Esophagus squamous epithelium (tissue), 5 donors: ENCODE measurements around the gene MED13L. TPM values are rescaled to one million over a fixed set of nuclear protein-coding genes. Genes with fewer than 3 reads are reported as not detected.

Source experiments
- DNase-seq: peaks from one replicate; lab custom pipeline; 2025; lab: John Stamatoyannopoulos, UW
- H3K27ac ChIP-seq, 4 donors: fragments of 200-600 bp; sonication (generic); one replicate each; pipeline ENCODE4 v1.5.1; 2016 to 2019; ENCODE audit warnings: mild to moderate bottlenecking in 1 of 4
- H3K27me3 ChIP-seq, 4 donors: fragments of 200-600 bp; sonication (generic); 1 replicate in 3 of 4; 2 replicates in 1 of 4; pipeline versions ENCODE4 v1.5.1 to v1.6.0; 2017 to 2021; ENCODE audit warnings: antibody characterized with exemption in 1 of 4
- H3K36me3 ChIP-seq, 3 donors: fragments of 200-600 bp; sonication (generic); one replicate each; pipeline ENCODE4 v1.5.1; 2016 to 2019
- H3K4me1 ChIP-seq, 3 donors: fragments of 200-600 bp; sonication (generic); one replicate each; pipeline ENCODE4 v1.5.1; 2017 to 2019
- H3K4me3 ChIP-seq, 4 donors: fragments of 200-600 bp; sonication (generic); 1 replicate in 3 of 4; 2 replicates in 1 of 4; pipeline ENCODE4 v1.5.1; 2016 to 2019; ENCODE audit warnings: mild to moderate bottlenecking in 2 of 4, moderate library complexity in 1 of 4
- H3K9me3 ChIP-seq, 3 donors: fragments of 200-600 bp; sonication (generic); one replicate each; pipeline ENCODE4 v1.5.1; 2016 to 2019
- POLR2A ChIP-seq, 4 donors: fragments of 450-650 bp; IDR thresholded peaks; one replicate each; pipeline ENCODE4 v1.6.1; 2017; ENCODE audit warnings: antibody characterized with exemption in 4 of 4, mild to moderate bottlenecking in 4 of 4, moderate library complexity in 3 of 4
- WGBS, 2 donors: methylation state at CpG; one replicate each; pipeline ENCODE4 v1.1.5; 2018; 5-methylcytosine and 5-hydroxymethylcytosine counted together
- intact Hi-C: fragments of 100-400 bp; cut with DNase I; formaldehyde crosslinking; loops from one replicate; pipeline ENCODE4 v1.15.0; 2022
- total RNA-seq, 4 donors: library from RNA; depleted of rRNA; stranded (reverse); fragments of >200 nt; gene quantifications; one replicate each; pipeline ENCODE4 v1.1.0, GENCODE V29; 2016
- TF ChIP-seq, protein P1 (sequence below), 6 experiments: fragments of 450-650 bp in 4 of 6; fragments of 200-600 bp in 2 of 6; sonication (generic) in 2 of 6; IDR thresholded peaks; one replicate each; pipeline ENCODE4 v1.5.1; 2016 to 2019; ENCODE audit warnings: antibody characterized with exemption in 6 of 6, mild to moderate bottlenecking in 4 of 6, moderate library complexity in 4 of 6
- donor health status: DM: yes; HTN: yes; CAD: no.

The MED13L gene
- total RNA-seq, 4 donors from 2014 or later, result 52.2 to 137 (median 62.1) TPM

DNA sequence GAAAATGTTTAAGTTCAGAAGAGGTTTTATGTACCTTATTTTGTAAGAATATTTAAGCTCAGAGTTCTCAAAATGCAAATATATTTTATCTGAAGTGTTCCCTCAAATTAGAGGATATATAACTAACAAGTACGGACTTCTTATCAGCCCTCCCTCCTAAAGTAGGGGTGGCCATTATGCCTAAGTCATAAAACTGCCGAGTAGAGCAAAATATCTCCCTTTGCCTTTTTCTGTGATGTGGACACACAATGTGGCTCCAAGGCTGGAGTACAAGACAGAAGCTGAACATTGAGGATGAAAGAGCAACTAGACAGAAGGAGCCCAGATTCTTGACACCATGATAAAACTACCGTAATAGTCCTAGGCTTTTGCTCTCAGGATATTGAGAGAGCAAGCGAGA, 120.9 kb downstream of the MED13L start:
- Histone ChIP-seq H3K27ac (no peak overlapping the region), H3K36me3 (no peaks in the 10 kb centered on the region), H3K27me3 (no peaks in the 10 kb centered on the region), H3K9me3 (no peaks in the 10 kb centered on the region), H3K4me1 (peaks cover 17 to 82% (median 37%) of the 10 kb centered on the region in 3 donors), H3K4me3 (no peak overlapping the region)
- TF ChIP-seq, protein P1, sequence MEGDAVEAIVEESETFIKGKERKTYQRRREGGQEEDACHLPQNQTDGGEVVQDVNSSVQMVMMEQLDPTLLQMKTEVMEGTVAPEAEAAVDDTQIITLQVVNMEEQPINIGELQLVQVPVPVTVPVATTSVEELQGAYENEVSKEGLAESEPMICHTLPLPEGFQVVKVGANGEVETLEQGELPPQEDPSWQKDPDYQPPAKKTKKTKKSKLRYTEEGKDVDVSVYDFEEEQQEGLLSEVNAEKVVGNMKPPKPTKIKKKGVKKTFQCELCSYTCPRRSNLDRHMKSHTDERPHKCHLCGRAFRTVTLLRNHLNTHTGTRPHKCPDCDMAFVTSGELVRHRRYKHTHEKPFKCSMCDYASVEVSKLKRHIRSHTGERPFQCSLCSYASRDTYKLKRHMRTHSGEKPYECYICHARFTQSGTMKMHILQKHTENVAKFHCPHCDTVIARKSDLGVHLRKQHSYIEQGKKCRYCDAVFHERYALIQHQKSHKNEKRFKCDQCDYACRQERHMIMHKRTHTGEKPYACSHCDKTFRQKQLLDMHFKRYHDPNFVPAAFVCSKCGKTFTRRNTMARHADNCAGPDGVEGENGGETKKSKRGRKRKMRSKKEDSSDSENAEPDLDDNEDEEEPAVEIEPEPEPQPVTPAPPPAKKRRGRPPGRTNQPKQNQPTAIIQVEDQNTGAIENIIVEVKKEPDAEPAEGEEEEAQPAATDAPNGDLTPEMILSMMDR (IDR thresholded peaks at IDR 0.05), result no peak
- TF ChIP-seq POLR2A (IDR thresholded peaks at IDR 0.05), result no peak
- WGBS, 2 donors, result 86 to 97% methylated on average over 4 of the region's 4 CpGs
- DNase-seq, result no peak
- intact Hi-C loops, result no loop called here

DNA sequence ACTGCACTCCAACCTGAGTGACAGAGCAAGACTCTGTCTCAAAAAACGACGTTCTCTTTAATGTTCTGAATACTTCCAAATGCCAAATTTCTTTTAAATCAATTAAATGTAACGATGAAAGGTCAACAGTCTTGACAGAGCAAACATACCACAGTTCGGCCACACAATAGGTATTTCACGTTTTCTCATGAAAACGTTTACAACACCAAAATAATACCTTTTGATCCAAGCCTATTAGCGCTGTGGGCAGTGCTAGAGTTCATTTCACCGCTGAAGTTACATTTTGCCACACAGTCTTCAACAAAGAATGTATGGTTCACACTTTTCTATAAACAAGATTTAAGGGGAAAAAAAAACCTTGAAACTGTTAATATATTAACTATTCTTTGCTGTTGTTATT, 122.1 kb downstream of the MED13L start:
- 81 to 87% methylated on average over 8 of the region's 8 CpGs for WGBS, 2 donors
- intact Hi-C loops, result no loop called here
- DNase-seq, result no peak
- Histone ChIP-seq H3K4me1 (peaks cover 14 to 78% (median 25%) of the 10 kb centered on the region in 3 donors), H3K4me3 (no peak overlapping the region), H3K36me3 (no peaks in the 10 kb centered on the region), H3K27ac (no peak overlapping the region), H3K27me3 (no peaks in the 10 kb centered on the region), H3K9me3 (no peaks in the 10 kb centered on the region)
- TF ChIP-seq POLR2A (IDR thresholded peaks at IDR 0.05), result no peak
- TF ChIP-seq, protein P1 (IDR thresholded peaks at IDR 0.05), result no peak

DNA sequence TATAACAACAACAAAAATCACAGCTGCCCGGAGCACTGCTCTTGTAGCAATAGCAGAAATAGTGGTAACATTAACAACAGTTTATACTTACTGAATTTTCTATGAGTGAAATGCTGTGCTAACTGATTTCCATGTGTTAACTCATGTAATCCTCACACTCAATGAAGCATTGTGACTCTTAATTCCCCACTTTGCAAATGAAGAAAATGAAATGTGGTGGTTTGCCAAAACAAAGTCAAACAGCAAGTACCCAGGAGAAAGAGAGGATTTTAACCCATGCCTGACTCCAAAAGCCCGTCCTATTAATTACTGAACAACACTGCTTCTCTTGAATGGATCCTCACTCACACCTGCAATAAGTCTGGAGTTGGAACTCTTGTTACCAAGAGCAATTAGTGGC, 123.5 kb downstream of the MED13L start:
- 48 to 61% methylated on average over 2 of the region's 2 CpGs for WGBS, 2 donors
- no peak overlapping the region for H3K27ac ChIP-seq
- TF ChIP-seq, protein P1 (IDR thresholded peaks at IDR 0.05), result no peak
- TF ChIP-seq POLR2A (IDR thresholded peaks at IDR 0.05), result no peak
- H3K36me3 ChIP-seq, result no peaks in the 10 kb centered on the region
- H3K9me3 ChIP-seq, result no peaks in the 10 kb centered on the region
- no peak overlapping the region for H3K4me3 ChIP-seq
- no peak for DNase-seq
- intact Hi-C loops, result no loop called here
- H3K27me3 ChIP-seq, result no peaks in the 10 kb centered on the region
- H3K4me1 ChIP-seq, result peaks cover 9 to 78% (median 29%) of the 10 kb centered on the region in 3 donors

DNA sequence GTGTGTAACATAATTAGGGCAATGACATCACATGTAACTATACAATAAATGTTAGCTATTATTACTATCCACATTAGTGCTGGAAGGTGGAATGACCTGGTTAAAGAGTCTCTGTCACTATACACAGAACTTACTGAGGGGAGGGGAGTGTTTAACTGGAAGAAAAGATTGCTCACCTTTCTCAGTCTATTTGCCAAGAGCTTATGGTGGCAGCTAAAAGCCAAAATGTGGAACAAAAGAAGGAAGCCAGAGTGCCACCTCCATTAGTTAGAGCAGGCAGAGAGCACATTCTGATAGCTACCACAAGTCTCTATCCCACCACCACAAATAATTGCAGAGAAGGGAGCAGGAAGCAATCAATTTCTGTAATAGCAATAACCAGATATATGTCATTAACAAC, 124.4 kb downstream of the MED13L start:
- Histone ChIP-seq H3K9me3 (no peaks in the 10 kb centered on the region), H3K27me3 (no peaks in the 10 kb centered on the region), H3K4me1 (peaks cover 9 to 74% (median 28%) of the 10 kb centered on the region in 3 donors), H3K36me3 (no peaks in the 10 kb centered on the region), H3K27ac (no peak overlapping the region), H3K4me3 (no peak overlapping the region)
- no peak for DNase-seq
- TF ChIP-seq POLR2A (IDR thresholded peaks at IDR 0.05), result no peak
- TF ChIP-seq, protein P1 (IDR thresholded peaks at IDR 0.05), result no peak
- intact Hi-C loops, result no loop called here

DNA sequence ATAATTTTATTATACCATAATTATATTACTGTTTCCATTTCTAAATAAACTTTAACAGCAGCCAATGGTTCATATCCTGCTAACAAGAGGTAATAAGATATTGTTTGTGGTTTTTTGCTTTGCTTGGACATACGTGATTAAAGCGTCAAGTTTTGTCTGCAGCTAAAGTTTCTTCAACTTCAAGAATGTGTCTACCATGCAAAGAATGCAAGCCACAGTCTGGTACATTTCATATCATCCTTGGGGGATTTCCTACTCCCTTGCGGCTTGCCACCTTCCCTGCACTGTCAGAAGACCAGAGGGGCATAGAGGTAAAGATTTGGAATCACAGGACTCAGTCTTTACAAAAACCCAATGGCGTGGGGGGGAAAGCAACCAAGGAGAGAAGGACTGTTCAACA, 125.2 kb downstream of the MED13L start:
- DNase-seq, result no peak
- no peaks in the 10 kb centered on the region for H3K9me3 ChIP-seq
- no peaks in the 10 kb centered on the region for H3K27me3 ChIP-seq
- H3K27ac ChIP-seq, result no peak overlapping the region
- H3K4me3 ChIP-seq, result no peak overlapping the region
- no peak for TF ChIP-seq POLR2A (IDR thresholded peaks at IDR 0.05)
- TF ChIP-seq, protein P1 (IDR thresholded peaks at IDR 0.05), result no peak
- 68 to 75% methylated on average over 4 of the region's 4 CpGs for WGBS, 2 donors
- H3K4me1 ChIP-seq, result peaks cover 9 to 66% (median 28%) of the 10 kb centered on the region in 3 donors
- intact Hi-C loops, result no loop called here
- no peaks in the 10 kb centered on the region for H3K36me3 ChIP-seq
